A673 (cell line): ENCODE data around the gene MAGI1. TPM values are rescaled to one million over a fixed set of nuclear protein-coding genes. Genes with fewer than 3 reads are reported as not detected.

Experiments
- BruUV-seq: library from RNA; stranded (reverse); fragments of 400-500 nt; replicated peaks from 2 replicates; lab custom pipeline; 2021; lab: Mats Ljungman, UMichigan
- CTCF ChIA-PET: fragments of 300-600 bp; sonication (Branson Sonifier 250); formaldehyde crosslinking; loops from one replicate; lab custom pipeline; 2022; ENCODE audit warnings: antibody characterized with exemption; lab: Charles Lee
- POLR2A ChIA-PET: fragments of 300-600 bp; sonication (Branson Sonifier 250); formaldehyde crosslinking; loops from one replicate; lab custom pipeline; 2022; ENCODE audit warnings: antibody characterized with exemption; ENCODE audit not compliant: low non-redundant PET; lab: Charles Lee
- DNase-seq: peaks from one replicate; pipeline ENCODE4 v3.0.0-alpha.2; 2015; ENCODE audit warnings: low spot score
- H3K27ac ChIP-seq: fragments of 200-600 bp; sonication (generic); 2 replicates; pipeline ENCODE4 v1.5.1; 2016; ENCODE audit warnings: mixed run types, low read depth, mild to moderate bottlenecking, mixed read lengths, antibody characterized with exemption, low read length; ENCODE audit not compliant: poor library complexity, severe bottlenecking
- H3K27me3 ChIP-seq: fragments of 200-600 bp; sonication (generic); replicated peaks from 2 replicates; pipeline ENCODE4 v1.6.1; 2017; ENCODE audit warnings: mixed run types, low read depth, mild to moderate bottlenecking, mixed read lengths, antibody characterized with exemption, low read length; ENCODE audit not compliant: insufficient read depth, poor library complexity
- H3K36me3 ChIP-seq: fragments of 200-600 bp; sonication (generic); 2 replicates; pipeline ENCODE4 v1.6.1; 2016; ENCODE audit warnings: mixed run types, mild to moderate bottlenecking, mixed read lengths, antibody characterized with exemption, low read length; ENCODE audit not compliant: insufficient read depth, poor library complexity, severe bottlenecking
- H3K4me1 ChIP-seq: fragments of 200-600 bp; sonication (generic); 2 replicates; pipeline ENCODE4 v1.6.1; 2017; ENCODE audit warnings: mixed run types, mild to moderate bottlenecking, mixed read lengths, antibody characterized with exemption, low read length; ENCODE audit not compliant: insufficient read depth, poor library complexity, severe bottlenecking
- H3K4me3 ChIP-seq: fragments of 200-600 bp; sonication (generic); 2 replicates; pipeline ENCODE4 v1.5.1; 2016; ENCODE audit warnings: low read depth, mixed run types, mild to moderate bottlenecking, mixed read lengths, low read length; ENCODE audit not compliant: poor library complexity, severe bottlenecking
- H3K9me3 ChIP-seq: fragments of 200-600 bp; sonication (generic); 2 replicates; pipeline ENCODE4 v1.6.1; 2016; ENCODE audit warnings: mixed run types, low read depth, mild to moderate bottlenecking, mixed read lengths, antibody characterized with exemption, low read length; ENCODE audit not compliant: poor library complexity, severe bottlenecking
- CTCF ChIP-seq: fragments of 300-800, 200-600 bp; sonication (generic); conservative IDR thresholded peaks from 2 replicates; pipeline ENCODE4 v1.5.1; 2017; ENCODE audit warnings: low read depth, mild to moderate bottlenecking, antibody characterized with exemption, low read length, moderate library complexity, mixed read lengths
- EZH2 ChIP-seq: fragments of 200-600 bp; sonication (generic); IDR thresholded peaks from 2 replicates; pipeline ENCODE4 v1.6.1; 2017; ENCODE audit warnings: borderline replicate concordance, low read depth, mild to moderate bottlenecking, mixed read lengths, antibody characterized with exemption, low read length; ENCODE audit not compliant: poor library complexity, severe bottlenecking
- intact Hi-C: fragments of 100-400 bp; cut with micrococcal nuclease; formaldehyde crosslinking; loops from one replicate; pipeline ENCODE4 v1.10.0; 2022; ENCODE audit not compliant: unreplicated experiment
- total RNA-seq: library from RNA; stranded (reverse); gene quantifications from 2 replicates; pipeline ENCODE4 v1.2.3, GENCODE V29; 2021

MAGI1 gene
- total RNA-seq, 1 experiment from 2014 or later = 30.5 TPM

- POLR2A ChIA-PET = no interaction called here
- BruUV-seq = no TSS peak
- Histone ChIP-seq H3K36me3 (no peaks in the 10 kb centered on the region), H3K27me3 (no peaks in the 10 kb centered on the region), H3K27ac (no peak overlapping the region), H3K9me3 (no peaks in the 10 kb centered on the region), H3K4me1 (peaks cover 8% of the 10 kb centered on the region), H3K4me3 (no peak overlapping the region)
- intact Hi-C loops = no loop called here
- CTCF ChIA-PET = no interaction called here
- TF ChIP-seq CTCF = no peak
- DNase-seq = no peak
Observed at GRCh38 chr3:65638301-65638700, 400.4 kb downstream of the MAGI1 start.

DNA sequence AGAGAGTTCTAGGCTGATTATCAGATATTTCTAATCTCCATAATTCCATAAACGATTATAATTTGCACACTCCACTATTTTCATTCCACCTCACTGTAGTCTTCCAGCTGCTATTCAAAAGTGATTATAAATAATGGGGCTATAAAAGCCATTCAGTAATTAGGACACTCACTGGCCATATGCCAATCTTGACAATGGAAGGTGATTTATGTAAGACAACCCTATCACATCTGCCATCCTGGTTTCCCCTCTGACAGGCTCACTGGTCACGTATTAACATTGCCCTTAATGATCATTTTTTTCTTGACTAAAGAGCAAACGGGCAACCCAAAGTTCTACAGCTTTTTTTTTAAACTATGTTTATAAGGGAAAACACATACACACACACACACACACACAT is 402.4 kb downstream of the MAGI1 start:
- BruUV-seq = no TSS peak
- ChIA-PET POLR2A (no interaction called here), CTCF (interaction anchor here (0.8 kb wide), 1 partner anchor 138 kb away, joined by 3 read pairs; no protein-coding TSS in a partner anchor)
- Histone ChIP-seq H3K27ac (no peak overlapping the region), H3K4me3 (no peak overlapping the region), H3K27me3 (no peaks in the 10 kb centered on the region), H3K4me1 (peaks cover 8% of the 10 kb centered on the region), H3K36me3 (no peaks in the 10 kb centered on the region), H3K9me3 (no peaks in the 10 kb centered on the region)
- intact Hi-C loops = no loop called here
- TF ChIP-seq EZH2 = no peak
- no peak for TF ChIP-seq CTCF
- DNase-seq = peak; percentile 21

GRCh38 chr3:65635657-65636056 is 403.1 kb downstream of the MAGI1 start:
- H3K36me3 ChIP-seq = no peaks in the 10 kb centered on the region
- H3K9me3 ChIP-seq = no peaks in the 10 kb centered on the region
- H3K4me3 ChIP-seq = no peak overlapping the region
- no peak overlapping the region for H3K27ac ChIP-seq
- no peak for DNase-seq
- intact Hi-C loops = no loop called here
- TF ChIP-seq CTCF = no peak
- TF ChIP-seq EZH2 = no peak
- H3K27me3 ChIP-seq = no peaks in the 10 kb centered on the region
- BruUV-seq = no TSS peak
- CTCF ChIA-PET = no interaction called here
- H3K4me1 ChIP-seq = peaks cover 8% of the 10 kb centered on the region
- POLR2A ChIA-PET = no interaction called here
